HEK293T (cell line): ENCODE results near the gene SSBP2.

Experiments
- CTCF ChIA-PET: fragments of 350-600 bp; formaldehyde crosslinking; extraction: SDS; loops from one replicate; lab custom pipeline; 2021; ENCODE audit warnings: antibody characterized with exemption, inconsistent platforms; lab: Yijun Ruan, JAX
- POLR2A ChIA-PET: fragments of 350-600 bp; formaldehyde crosslinking; extraction: SDS; loops from one replicate; lab custom pipeline; 2020; ENCODE audit warnings: antibody characterized with exemption, inconsistent platforms; lab: Yijun Ruan, JAX
- DNase-seq: peaks from one replicate; pipeline ENCODE4 v3.0.0; 2012; ENCODE audit warnings: mixed read lengths; ENCODE audit errors: extremely low spot score
- ARNT ChIP-seq: fragments of 450-650 bp; IDR thresholded peaks from 2 replicates; pipeline ENCODE4 v1.6.1; 2017; ENCODE audit warnings: mild to moderate bottlenecking
- BHLHE40 ChIP-seq: fragments of 450-650 bp; IDR thresholded peaks from 2 replicates; pipeline ENCODE4 v1.6.1; 2016; ENCODE audit warnings: mild to moderate bottlenecking, moderate library complexity, borderline replicate concordance
- CTBP1 ChIP-seq: fragments of 450-650 bp; IDR thresholded peaks from 2 replicates; pipeline ENCODE4 v1.6.1; 2016; ENCODE audit warnings: borderline replicate concordance
- ELF4 ChIP-seq: fragments of 450-650 bp; IDR thresholded peaks from 2 replicates; pipeline ENCODE4 v1.6.1; 2017; ENCODE audit warnings: antibody characterized with exemption
- FOXA1 ChIP-seq: fragments of 450-650 bp; IDR thresholded peaks from 2 replicates; pipeline ENCODE4 v1.6.1; 2016; ENCODE audit warnings: mild to moderate bottlenecking
- FOXK2 ChIP-seq: fragments of 450-650 bp; IDR thresholded peaks from 2 replicates; pipeline ENCODE4 v1.6.1; 2016; ENCODE audit warnings: mild to moderate bottlenecking
- FOXM1 ChIP-seq: fragments of 450-650 bp; IDR thresholded peaks from 2 replicates; pipeline ENCODE4 v1.6.1; 2017; ENCODE audit warnings: mild to moderate bottlenecking, borderline replicate concordance
- HDGF ChIP-seq: fragments of 450-650 bp; IDR thresholded peaks from 2 replicates; pipeline ENCODE4 v1.6.1; 2017; ENCODE audit warnings: antibody characterized with exemption, borderline replicate concordance
- L3MBTL2 ChIP-seq: fragments of 450-650 bp; conservative IDR thresholded peaks from 2 replicates; pipeline ENCODE4 v1.6.1; 2016; ENCODE audit warnings: mild to moderate bottlenecking
- LEF1 ChIP-seq: fragments of 450-650 bp; IDR thresholded peaks from 2 replicates; pipeline ENCODE4 v1.6.1; 2017; ENCODE audit warnings: mild to moderate bottlenecking, borderline replicate concordance
- NFRKB ChIP-seq: fragments of 450-650 bp; IDR thresholded peaks from 2 replicates; pipeline ENCODE4 v1.6.1; 2016; ENCODE audit warnings: mild to moderate bottlenecking, moderate library complexity
- PKNOX1 ChIP-seq: fragments of 450-650 bp; IDR thresholded peaks from 2 replicates; pipeline ENCODE4 v1.6.1; 2016
- SP1 ChIP-seq: fragments of 450-650 bp; IDR thresholded peaks from 2 replicates; pipeline ENCODE4 v1.6.1; 2017
- SUZ12 ChIP-seq: fragments of 450-650 bp; IDR thresholded peaks from 2 replicates; pipeline ENCODE4 v1.6.1; 2016; ENCODE audit warnings: mild to moderate bottlenecking
- TARDBP ChIP-seq: fragments of 450-650 bp; IDR thresholded peaks from 2 replicates; pipeline ENCODE4 v1.6.1; 2016
- ZNF384 ChIP-seq: fragments of 450-650 bp; IDR thresholded peaks from 2 replicates; pipeline ENCODE4 v1.6.1; 2016

The SSBP2 gene

GRCh38 chr5:81469676-81470075 is 281.2 kb downstream of the SSBP2 start:
- POLR2A ChIA-PET = no interaction called here
- DNase-seq = no peak
- TF ChIP-seq ZNF384 = no peak
- no peak for TF ChIP-seq SUZ12
- no peak for TF ChIP-seq FOXM1
- TF ChIP-seq FOXK2 = no peak
- TF ChIP-seq FOXA1 = no peak
- TF ChIP-seq BHLHE40 = no peak
- no peak for TF ChIP-seq SP1
- no peak for TF ChIP-seq HDGF
- TF ChIP-seq PKNOX1 = no peak
- CTCF ChIA-PET = no interaction called here

- ChIA-PET CTCF (interaction anchor here (0.6 kb wide), 2 partner anchors 77 to 1280 kb away, joined by 3 read pairs; no protein-coding TSS in a partner anchor), POLR2A (no interaction called here)
- DNase-seq = no peak
- TF ChIP-seq CTBP1 (no peak), SP1 (no peak), ELF4 (no peak), BHLHE40 (no peak), TARDBP (no peak), L3MBTL2 (no peak), HDGF (no peak)
Measured at GRCh38 chr5:81450940-81451339, 300.0 kb downstream of the SSBP2 start.

DNA sequence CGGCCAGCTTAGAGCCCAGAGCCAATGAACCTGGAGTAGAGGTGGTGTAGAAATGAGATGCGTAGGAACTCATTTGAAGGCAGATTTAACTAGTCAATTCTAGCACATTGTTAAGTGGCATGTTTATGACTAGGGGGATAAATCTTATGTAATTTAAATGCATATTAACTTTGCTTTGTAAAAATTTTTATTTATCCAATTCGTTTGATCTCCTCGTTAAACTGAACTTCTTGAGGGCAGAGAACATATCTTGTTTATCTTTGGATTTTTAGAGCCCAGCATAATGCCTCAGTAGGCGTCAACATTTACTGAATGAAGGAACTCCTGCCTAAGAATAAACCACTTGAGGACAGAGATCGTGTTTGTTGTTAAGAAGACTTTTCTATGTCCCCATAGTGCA is 315.9 kb downstream of the SSBP2 start:
- no peak for TF ChIP-seq ZNF384
- no peak for TF ChIP-seq ELF4
- TF ChIP-seq FOXA1 = no peak
- peak; percentile 50 for TF ChIP-seq PKNOX1
- TF ChIP-seq BHLHE40 = no peak
- TF ChIP-seq SP1 = no peak
- TF ChIP-seq L3MBTL2 = peak; percentile 27; the same call in 1 of the 2 replicates
- TF ChIP-seq HDGF = no peak
- ChIA-PET CTCF (no interaction called here), POLR2A (no interaction called here)
- DNase-seq = no peak

DNA sequence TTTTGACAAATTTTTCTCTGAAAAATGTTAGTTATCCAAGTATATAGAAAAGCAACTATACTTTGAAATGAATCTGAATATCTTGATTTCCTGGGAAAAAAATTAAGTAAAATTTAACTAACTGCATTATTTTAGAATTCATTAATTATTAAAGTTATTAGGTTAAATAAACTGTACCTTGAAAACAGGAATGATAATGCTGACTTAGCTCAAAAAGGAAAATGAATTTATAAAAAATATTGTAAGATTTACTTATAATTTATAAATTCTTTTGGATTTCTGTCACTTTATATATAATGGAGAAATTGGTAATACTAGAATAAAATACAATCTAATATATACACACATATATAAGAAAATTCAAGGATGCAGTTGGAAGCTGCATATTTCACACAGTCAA is 320.9 kb downstream of the SSBP2 start:
- ChIA-PET CTCF (no interaction called here), POLR2A (no interaction called here)
- DNase-seq = no peak

GRCh38 chr5:81429363-81429762 is 321.5 kb downstream of the SSBP2 start:
- ChIA-PET POLR2A (no interaction called here), CTCF (no interaction called here)
- no peak for DNase-seq
- TF ChIP-seq ARNT = no peak
- TF ChIP-seq HDGF = no peak
- TF ChIP-seq PKNOX1 = 0 out of 2 replicates have a peak, but pooled peaks have one; percentile 12

More for the DNA sequence above, 320.9 kb downstream of the SSBP2 start:
- TF ChIP-seq PKNOX1 = no peak
- no peak for TF ChIP-seq SP1
- TF ChIP-seq NFRKB = no peak
- TF ChIP-seq BHLHE40 = no peak
- TF ChIP-seq L3MBTL2 = no peak
- TF ChIP-seq FOXK2 = no peak
- TF ChIP-seq HDGF = no peak
- no peak for TF ChIP-seq TARDBP
- no peak for TF ChIP-seq LEF1
- no peak for TF ChIP-seq ZNF384
- no peak for TF ChIP-seq SUZ12
- TF ChIP-seq FOXM1 = no peak
- TF ChIP-seq FOXA1 = no peak
- TF ChIP-seq ARNT = no peak
- TF ChIP-seq ELF4 = no peak
- no peak for TF ChIP-seq CTBP1

DNA sequence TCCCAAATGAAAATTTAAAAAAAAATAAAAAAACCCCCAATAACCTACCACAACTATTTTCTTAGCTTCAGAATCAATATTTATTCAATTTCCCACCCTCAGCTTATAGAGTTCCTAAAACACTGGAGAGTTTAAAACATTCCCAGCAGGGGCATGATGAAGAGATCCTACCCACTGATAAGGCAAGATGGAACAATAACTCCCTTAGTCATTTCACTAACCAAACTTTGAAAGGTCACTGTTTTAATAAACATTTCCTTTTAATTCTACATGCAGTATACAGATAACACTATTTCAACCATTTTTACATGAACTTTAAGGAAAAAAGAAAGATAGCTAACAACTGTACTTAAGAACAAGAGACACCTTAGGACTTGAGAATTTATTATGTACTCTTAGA is 322.0 kb downstream of the SSBP2 start:
- DNase-seq = no peak
- ChIA-PET POLR2A (no interaction called here), CTCF (no interaction called here)
- TF ChIP-seq LEF1 (no peak), ZNF384 (no peak), FOXA1 (no peak), NFRKB (no peak), BHLHE40 (no peak), SP1 (no peak), FOXK2 (no peak), ARNT (no peak), CTBP1 (no peak), SUZ12 (no peak), PKNOX1 (no peak), TARDBP (no peak), L3MBTL2 (no peak), HDGF (no peak), ELF4 (no peak), FOXM1 (no peak)
